ENCODE data around the gene CYP27B1.

GRCh38 chr12:57759360-57759980, 7.4 kb downstream of the CYP27B1 start:
- TF ChIP-seq CTCF (IDR thresholded peaks at IDR 0.05) (peak in 2 of 4 experiments; percentile 15 to 41), POLR2A (IDR thresholded peaks at IDR 0.05) (no peak), POLR2AphosphoS5 (IDR thresholded peaks at IDR 0.05) (no peak)
